Measurements from ENCODE around the gene SH2D4B.
"Not testable (repeated sequence)": the region's sequence is repeated elsewhere in the genome, so short reads cannot be mapped to it uniquely, and the experiment has no call there.

Gene SH2D4B

GRCh38 chr10:80542652-80543318, 5.1 kb downstream of the SH2D4B start:
- DNase-seq (ENCODE audit: low read depth in 2 of 2): no peak

GRCh38 chr10:80543319-80543672, 5.6 kb downstream of the SH2D4B start:
- not testable (repeated sequence) for DNase-seq (ENCODE audit: low read depth in 2 of 2)

GRCh38 chr10:80544316-80544953, 6.7 kb downstream of the SH2D4B start:
- no peak for DNase-seq (ENCODE audit: low read depth in 2 of 2)

GRCh38 chr10:80545258-80545881, 7.7 kb downstream of the SH2D4B start:
- no peak for DNase-seq (ENCODE audit: low read depth in 2 of 2)

GRCh38 chr10:80552151-80552646, 14.5 kb downstream of the SH2D4B start:
- DNase-seq (ENCODE audit: low read depth in 2 of 2): no peak

GRCh38 chr10:80553436-80553835, 15.7 kb downstream of the SH2D4B start:
- DNase-seq (ENCODE audit: low read depth in 2 of 2): no peak

GRCh38 chr10:80554050-80554449, 16.3 kb downstream of the SH2D4B start:
- no peak for DNase-seq (ENCODE audit: low read depth in 2 of 2)

- DNase-seq (ENCODE audit: low read depth in 2 of 2): no peak
These were observed 17.7 kb downstream of the SH2D4B start for GRCh38 chr10:80555415-80555814.

GRCh38 chr10:80561950-80562349, 24.2 kb downstream of the SH2D4B start:
- DNase-seq (ENCODE audit: low read depth in 2 of 2): no peak

GRCh38 chr10:80567292-80567691, 29.6 kb downstream of the SH2D4B start:
- no peak for DNase-seq (ENCODE audit: low read depth in 2 of 2)

- no peak for DNase-seq (ENCODE audit: low read depth in 2 of 2)
These were observed 31.6 kb downstream of the SH2D4B start for GRCh38 chr10:80569131-80569895.

GRCh38 chr10:80571352-80571751, 33.6 kb downstream of the SH2D4B start:
- no peak for DNase-seq (ENCODE audit: low read depth in 2 of 2)

- no peak for DNase-seq (ENCODE audit: low read depth in 2 of 2)
These were observed 41.6 kb downstream of the SH2D4B start for GRCh38 chr10:80579181-80579763.

- DNase-seq (ENCODE audit: low read depth in 2 of 2): no peak
These were observed 42.3 kb downstream of the SH2D4B start for GRCh38 chr10:80579849-80580637.

- no peak for DNase-seq (ENCODE audit: low read depth in 2 of 2)
These were observed 43.2 kb downstream of the SH2D4B start for GRCh38 chr10:80580638-80581468.

- no peak for DNase-seq (ENCODE audit: low read depth in 2 of 2)
These were observed 43.8 kb downstream of the SH2D4B start for GRCh38 chr10:80581469-80581835.

- no peak for DNase-seq (ENCODE audit: low read depth in 2 of 2)
These were observed 44.7 kb downstream of the SH2D4B start for GRCh38 chr10:80582286-80582960.

- no peak for DNase-seq (ENCODE audit: low read depth in 2 of 2)
These were observed 46.0 kb downstream of the SH2D4B start for GRCh38 chr10:80583685-80584084.

GRCh38 chr10:80585812-80586211, 48.1 kb downstream of the SH2D4B start:
- DNase-seq (ENCODE audit: low read depth in 2 of 2): no peak

GRCh38 chr10:80588546-80588945, 50.8 kb downstream of the SH2D4B start:
- DNase-seq (ENCODE audit: low read depth in 2 of 2): no peak

Data from activated CD8-positive, alpha-beta memory T cell treated with anti-CD3 and anti-CD28 coated beads for 4 hours (primary cell).